GM21825 (cell line): ENCODE data around the gene MEGF11.
"Not testable (repeated sequence)": the region's sequence is repeated elsewhere in the genome, so short reads cannot be mapped to it uniquely, and the experiment has no call there.

Source experiments
- ATAC-seq: cut with Tn5 transposase; IDR thresholded peaks from one replicate; pipeline ENCODE4 v1.9.1; 2021; ENCODE audit warnings: mild to moderate bottlenecking, moderate library complexity; ENCODE audit not compliant: unreplicated experiment

MEGF11 gene

GRCh38 chr15:65909831-65910230 is 343.7 kb downstream of the MEGF11 start:
- no peak for ATAC-seq

GRCh38 chr15:65908876-65909275 is 344.7 kb downstream of the MEGF11 start:
- ATAC-seq, result no peak

- ATAC-seq, result no peak
Measured at GRCh38 chr15:65907661-65908060, 345.9 kb downstream of the MEGF11 start.

- no peak for ATAC-seq
Measured at GRCh38 chr15:65906396-65906795, 347.2 kb downstream of the MEGF11 start.

GRCh38 chr15:65904301-65904700 is 349.2 kb downstream of the MEGF11 start:
- no peak for ATAC-seq

- no peak for ATAC-seq
Measured at GRCh38 chr15:65903296-65904073, 350.1 kb downstream of the MEGF11 start.

- ATAC-seq, result peak; percentile 94
Measured at GRCh38 chr15:65902373-65902772, 351.2 kb downstream of the MEGF11 start.

- ATAC-seq, result no peak
Measured at GRCh38 chr15:65901836-65902235, 351.7 kb downstream of the MEGF11 start.

GRCh38 chr15:65901336-65901735 is 352.2 kb downstream of the MEGF11 start:
- no peak for ATAC-seq

GRCh38 chr15:65900488-65900887 is 353.1 kb downstream of the MEGF11 start:
- ATAC-seq, result no peak

- no peak for ATAC-seq
Measured at GRCh38 chr15:65896236-65896635, 357.3 kb downstream of the MEGF11 start.

- no peak for ATAC-seq
Measured at GRCh38 chr15:65893060-65893459, 360.5 kb downstream of the MEGF11 start.

GRCh38 chr15:65888981-65889380 is 364.6 kb downstream of the MEGF11 start:
- ATAC-seq, result no peak

- no peak for ATAC-seq
Measured at GRCh38 chr15:65887565-65887964, 366.0 kb downstream of the MEGF11 start.

GRCh38 chr15:65885668-65886218 is 367.8 kb downstream of the MEGF11 start:
- no peak for ATAC-seq

- ATAC-seq, result no peak
Measured at GRCh38 chr15:65884511-65884910, 369.0 kb downstream of the MEGF11 start.

GRCh38 chr15:65883571-65883970 is 370.0 kb downstream of the MEGF11 start:
- ATAC-seq, result no peak

- no peak for ATAC-seq
Measured at GRCh38 chr15:65881766-65882434, 371.6 kb downstream of the MEGF11 start.

- no peak for ATAC-seq
Measured at GRCh38 chr15:65877749-65878148, 375.8 kb downstream of the MEGF11 start.

- ATAC-seq, result no peak
Measured at GRCh38 chr15:65875458-65875857, 378.1 kb downstream of the MEGF11 start.

- no peak for ATAC-seq
Measured at GRCh38 chr15:65873256-65873655, 380.3 kb downstream of the MEGF11 start.

- not testable (repeated sequence) for ATAC-seq
Measured at GRCh38 chr15:65872596-65872995, 381.0 kb downstream of the MEGF11 start.
